WTC11 (cell line): ENCODE results near the gene SYNGR1. TPM values are rescaled to one million over a fixed set of nuclear protein-coding genes. Genes with fewer than 3 reads are reported as not detected.

Experiments used
- ATAC-seq: fragments of 200-7000 bp; cut with Tn5 transposase; 2 replicates; pipeline ENCODE4 v1.10.0; 2021; ENCODE audit warnings: mild to moderate bottlenecking, moderate library complexity
- CTCF ChIA-PET: fragments of 300-600 bp; sonication (Branson Sonifier 250); formaldehyde crosslinking; loops from one replicate; lab custom pipeline; 2021; ENCODE audit warnings: antibody characterized with exemption; lab: Charles Lee
- POLR2A ChIA-PET: fragments of 350-600 bp; sonication (Branson Sonifier 250); formaldehyde crosslinking; loops from one replicate; lab custom pipeline; 2021; ENCODE audit warnings: antibody characterized with exemption; lab: Charles Lee
- DNase-seq: peaks from one replicate; pipeline ENCODE4 v3.0.0; 2021; ENCODE audit warnings: low spot score
- H3K27ac Mint-ChIP-seq: 2 replicates; pipeline ENCODE4 v1.8.0; 2021; ENCODE audit warnings: mixed read lengths
- H3K27me3 Mint-ChIP-seq: 2 replicates; pipeline ENCODE4 v1.8.0; 2021; ENCODE audit warnings: low read depth, mild to moderate bottlenecking, moderate library complexity, mixed read lengths
- H3K36me3 Mint-ChIP-seq: 2 replicates; pipeline ENCODE4 v1.8.0; 2021; ENCODE audit warnings: mixed read lengths
- H3K4me1 Mint-ChIP-seq: 2 replicates; pipeline ENCODE4 v1.8.0; 2022; ENCODE audit warnings: mixed read lengths
- H3K4me3 Mint-ChIP-seq: 2 replicates; pipeline ENCODE4 v1.8.0; 2021; ENCODE audit warnings: mild to moderate bottlenecking, moderate library complexity, mixed read lengths
- H3K9me3 Mint-ChIP-seq: 2 replicates; pipeline ENCODE4 v1.8.0; 2021; ENCODE audit warnings: mixed read lengths
- ATF3 ChIP-seq: sonication (generic); formaldehyde crosslinking; conservative IDR thresholded peaks from 2 replicates; pipeline ENCODE4 v1.8.1; 2022; ENCODE audit warnings: mild to moderate bottlenecking, missing genetic modification reagents
- ATF6 ChIP-seq: sonication (generic); formaldehyde crosslinking; IDR thresholded peaks from 2 replicates; pipeline ENCODE4 v1.8.1; 2023; ENCODE audit warnings: mild to moderate bottlenecking, missing genetic modification reagents
- CTCF ChIP-seq: fragments of 200-600 bp; IDR thresholded peaks from 2 replicates; pipeline ENCODE4 v1.8.0; 2022; ENCODE audit warnings: antibody characterized with exemption
- E2F1 ChIP-seq: sonication (generic); formaldehyde crosslinking; IDR thresholded peaks from 2 replicates; pipeline ENCODE4 v1.8.0; 2022; ENCODE audit warnings: mild to moderate bottlenecking, missing genetic modification reagents
- ERG ChIP-seq: fragments of 250-450 bp; sonication (Bioruptor Pico); IDR thresholded peaks from 2 replicates; pipeline ENCODE4 v1.8.0; 2021; ENCODE audit warnings: mild to moderate bottlenecking
- FOXK1 ChIP-seq: sonication (generic); formaldehyde crosslinking; IDR thresholded peaks from 2 replicates; pipeline ENCODE4 v1.8.0; 2022; ENCODE audit warnings: mild to moderate bottlenecking, moderate library complexity, missing genetic modification reagents
- HMGXB4 ChIP-seq: sonication (generic); formaldehyde crosslinking; IDR thresholded peaks from 2 replicates; pipeline ENCODE4 v1.8.1; 2023; ENCODE audit warnings: mild to moderate bottlenecking, moderate library complexity, missing genetic modification reagents
- IRF1 ChIP-seq: sonication (generic); formaldehyde crosslinking; IDR thresholded peaks from 2 replicates; pipeline ENCODE4 v1.8.0; 2023; ENCODE audit warnings: missing genetic modification reagents
- JAZF1 ChIP-seq: fragments of 250-450 bp; sonication (Bioruptor Pico); IDR thresholded peaks from 2 replicates; pipeline ENCODE4 v1.9.0; 2021; ENCODE audit warnings: moderate library complexity, mild to moderate bottlenecking, inconsistent platforms
- MXD4 ChIP-seq: fragments of 250-450 bp; sonication (Bioruptor Pico); IDR thresholded peaks from 2 replicates; pipeline ENCODE4 v1.8.0; 2021; ENCODE audit warnings: mild to moderate bottlenecking, moderate library complexity, borderline replicate concordance
- NR2C2 ChIP-seq: sonication (generic); formaldehyde crosslinking; IDR thresholded peaks from 2 replicates; pipeline ENCODE4 v1.8.0; 2022; ENCODE audit warnings: mild to moderate bottlenecking, missing genetic modification reagents
- TCF7 ChIP-seq: sonication (generic); formaldehyde crosslinking; IDR thresholded peaks from 2 replicates; pipeline ENCODE4 v1.8.0; 2022; ENCODE audit warnings: mild to moderate bottlenecking, low read depth, missing genetic modification reagents, moderate library complexity
- TEAD4 ChIP-seq: sonication (generic); formaldehyde crosslinking; IDR thresholded peaks from 2 replicates; pipeline ENCODE4 v1.8.0; 2022; ENCODE audit warnings: mild to moderate bottlenecking, missing genetic modification reagents
- TP53 ChIP-seq: sonication (generic); formaldehyde crosslinking; IDR thresholded peaks from 2 replicates; pipeline ENCODE4 v1.8.1; 2023; ENCODE audit warnings: mild to moderate bottlenecking, missing genetic modification reagents
- ZBTB21 ChIP-seq: sonication (generic); formaldehyde crosslinking; IDR thresholded peaks from 2 replicates; pipeline ENCODE4 v1.8.1; 2023; ENCODE audit warnings: mild to moderate bottlenecking, missing genetic modification reagents, borderline replicate concordance
- ZNF232 ChIP-seq: sonication (generic); formaldehyde crosslinking; IDR thresholded peaks from 2 replicates; pipeline ENCODE4 v1.8.0; 2022; ENCODE audit warnings: mild to moderate bottlenecking, missing genetic modification reagents
- ZNF416 ChIP-seq: fragments of 250-450 bp; sonication (Bioruptor Pico); IDR thresholded peaks from 2 replicates; pipeline ENCODE4 v1.9.0; 2021; ENCODE audit warnings: mild to moderate bottlenecking, inconsistent platforms
- total RNA-seq: library from RNA; stranded (reverse); gene quantifications from 3 replicates; pipeline ENCODE4 v1.2.3, GENCODE V29; 2021

SYNGR1 gene
- total RNA-seq, 1 experiment from 2014 or later = 35.3 TPM

- Mint-ChIP-seq H3K27ac (no peak overlapping the region), H3K36me3 (no peaks in the 10 kb centered on the region; the same call in 1 of the 2 replicates), H3K4me1 (peaks cover 4% of the 10 kb centered on the region), H3K27me3 (peaks cover 5% of the 10 kb centered on the region; the same call in 1 of the 2 replicates), H3K9me3 (peaks cover 4% of the 10 kb centered on the region; the same call in 1 of the 2 replicates), H3K4me3 (no peak overlapping the region)
- ATAC-seq (no peak), DNase-seq (no peak)
- POLR2A ChIA-PET = no interaction called here
- TF ChIP-seq ATF6 (CRISPR knock-in tag) (no peak), CTCF (no peak), ZNF232 (no peak), TP53 (CRISPR knock-in tag) (no peak), IRF1 (CRISPR knock-in tag) (no peak), NR2C2 (CRISPR knock-in tag) (no peak), JAZF1 (CRISPR knock-in tag) (no peak), E2F1 (CRISPR knock-in tag) (no peak), ERG (CRISPR knock-in tag) (no peak), FOXK1 (CRISPR knock-in tag) (no peak), ZNF416 (no peak), HMGXB4 (no peak), TCF7 (CRISPR knock-in tag) (no peak)
- CTCF ChIA-PET = interaction anchor here (1.0 to 1.4 kb wide), 2 partner anchors 39 to 147 kb away, joined by 3 to 4 read pairs; no protein-coding TSS in a partner anchor
These were observed 32.6 kb downstream of the SYNGR1 start for GRCh38 chr22:39382410-39382809.

GRCh38 chr22:39383841-39384625 is 34.2 kb downstream of the SYNGR1 start:
- ChIA-PET POLR2A (interaction anchor here (1.5 kb wide), 1 partner anchor 136 kb away, joined by 4 read pairs; the partner anchor contains the start of gene ATF4), CTCF (interaction anchor here (0.6 to 1.4 kb wide), 5 partner anchors 41 to 136 kb away, joined by 3 to 10 read pairs (median 3); partner anchors contain the start of gene ATF4)
- Mint-ChIP-seq H3K4me3 (no peak overlapping the region), H3K27ac (no peak overlapping the region), H3K27me3 (peaks cover 15% of the 10 kb centered on the region), H3K4me1 (peaks cover 6% of the 10 kb centered on the region), H3K36me3 (no peaks in the 10 kb centered on the region), H3K9me3 (peaks cover 4% of the 10 kb centered on the region; the same call in 1 of the 2 replicates)
- TF ChIP-seq ATF3 (0 out of 2 replicates have a peak, but pooled peaks have one; percentile 32), MXD4 (no peak), ZBTB21 (CRISPR knock-in tag) (no peak), TEAD4 (no peak), TCF7 (CRISPR knock-in tag) (no peak)
- DNase-seq (no peak), ATAC-seq (no peak)
